CD1c-positive myeloid dendritic cell (primary cell): Measurements from ENCODE around the gene PER2.

Experiments used
- DNase-seq: peaks from one replicate; pipeline ENCODE4 v3.0.0-alpha.2; 2016; ENCODE audit errors: extremely low spot score

The PER2 gene

GRCh38 chr2:238250896-238251295 is 37.5 kb downstream of the PER2 start:
- DNase-seq: no peak

GRCh38 chr2:238247841-238248453 is 40.5 kb downstream of the PER2 start:
- DNase-seq: no peak

GRCh38 chr2:238247002-238247822 is 41.2 kb downstream of the PER2 start:
- DNase-seq: no peak

GRCh38 chr2:238244151-238244550 is 44.3 kb downstream of the PER2 start:
- DNase-seq: no peak

- DNase-seq: no peak
These were observed 44.8 kb downstream of the PER2 start for GRCh38 chr2:238243496-238244076.

GRCh38 chr2:238242731-238243495 is 45.5 kb downstream of the PER2 start:
- no peak for DNase-seq

- no peak for DNase-seq
These were observed 46.4 kb downstream of the PER2 start for GRCh38 chr2:238241970-238242369.

GRCh38 chr2:238240757-238241711 is 47.4 kb downstream of the PER2 start:
- peak; percentile 29 for DNase-seq

GRCh38 chr2:238239863-238240756 is 48.3 kb downstream of the PER2 start, which contains the start of gene HES6:
TSS of gene HES6 (minus strand) at chr2:238240038. CDS start at chr2:238239905, 133 bp downstream.
- peak; percentile 95 for DNase-seq

- DNase-seq: no peak
These were observed 48.9 kb downstream of the PER2 start for GRCh38 chr2:238239543-238239862.

GRCh38 chr2:238238766-238239542 is 49.5 kb downstream of the PER2 start:
- DNase-seq: peak; percentile 53

- DNase-seq: no peak
These were observed 50.1 kb downstream of the PER2 start for GRCh38 chr2:238238311-238238765.

- no peak for DNase-seq
These were observed 50.8 kb downstream of the PER2 start for GRCh38 chr2:238237431-238238135.

GRCh38 chr2:238236571-238236970 is 51.8 kb downstream of the PER2 start:
- no peak for DNase-seq

- no peak for DNase-seq
These were observed 52.6 kb downstream of the PER2 start for GRCh38 chr2:238235856-238236255.

- DNase-seq: peak; percentile 67
These were observed 53.1 kb downstream of the PER2 start for GRCh38 chr2:238235331-238235732.

GRCh38 chr2:238233625-238234024 is 54.8 kb downstream of the PER2 start:
- DNase-seq: no peak

GRCh38 chr2:238231809-238232208 is 56.6 kb downstream of the PER2 start:
- no peak for DNase-seq
